GM12878 (cell line): Measurements from ENCODE around the gene FGFR2. TPM values are rescaled to one million over a fixed set of nuclear protein-coding genes. Genes with fewer than 3 reads are reported as not detected.

Source experiments
- ATAC-seq: fragments of 200-7000 bp; cut with Tn5 transposase; 3 replicates; pipeline ENCODE4 v1.9.1; 2020; ENCODE audit warnings: mild to moderate bottlenecking, moderate library complexity
- BruUV-seq: library from RNA; stranded (reverse); fragments of 400-500 nt; replicated peaks from 2 replicates; lab custom pipeline; 2021; lab: Mats Ljungman, UMichigan
- CTCF ChIA-PET: fragments of 300-600 bp; sonication (Branson Sonifier 250); formaldehyde crosslinking; extraction: SDS; loops from one replicate; lab custom pipeline; 2021; ENCODE audit warnings: inconsistent platforms; lab: Yijun Ruan, JAX
- POLR2A ChIA-PET: fragments of 350-600 bp; formaldehyde crosslinking; extraction: SDS; loops from one replicate; lab custom pipeline; 2021; ENCODE audit warnings: inconsistent platforms; lab: Charles Lee
- RAD21 ChIA-PET: fragments of 300-600 bp; sonication (Branson Sonifier 250); formaldehyde crosslinking; loops from one replicate; lab custom pipeline; 2023; ENCODE audit warnings: antibody characterized with exemption; ENCODE audit not compliant: unreplicated experiment; lab: Charles Lee
- SMC1A ChIA-PET: fragments of 300-600 bp; sonication (Branson Sonifier 250); formaldehyde crosslinking; loops from one replicate; lab custom pipeline; 2023; ENCODE audit not compliant: unreplicated experiment, uncharacterized antibody; lab: Charles Lee
- DNase-seq: peaks from one replicate; pipeline ENCODE4 v3.0.0-alpha.2; 2011; ENCODE audit warnings: low read depth, low spot score
- FAIRE-seq: peaks from 3 replicates; lab custom pipeline; 2011; peaks lifted over from hg19 to GRCh38; lab: Jason Lieb, UNC
- H2AFZ ChIP-seq: 2 replicates; pipeline ENCODE4 v1.6.0; 2011; ENCODE audit warnings: low read depth, low read length, control low read depth; ENCODE audit not compliant: control insufficient read depth
- H3K27ac ChIP-seq: 2 replicates; pipeline ENCODE4 v1.5.1; 2011; ENCODE audit warnings: control low read depth; ENCODE audit not compliant: control insufficient read depth, insufficient read depth
- H3K27me3 ChIP-seq, 2 experiments: replicated peaks in 1 of 2; 2 replicates each; pipeline versions ENCODE4 v1.6.0 to v1.6.1; 2011; ENCODE audit warnings: low read length in 1 of 2; ENCODE audit not compliant: control insufficient read depth in 2 of 2, insufficient read depth in 2 of 2
- H3K36me3 ChIP-seq, 2 experiments: 2 replicates each; pipeline ENCODE4 v1.5.1; 2011; ENCODE audit warnings: low read length in 1 of 2; ENCODE audit not compliant: control insufficient read depth in 2 of 2, insufficient read depth in 2 of 2
- H3K4me1 ChIP-seq: 2 replicates; pipeline ENCODE4 v1.6.1; 2011; ENCODE audit warnings: mild to moderate bottlenecking, low read length, moderate library complexity, mixed read lengths; ENCODE audit not compliant: control insufficient read depth, insufficient read depth
- H3K4me2 ChIP-seq: 2 replicates; pipeline ENCODE4 v1.6.0; 2011; ENCODE audit warnings: control low read depth; ENCODE audit not compliant: control insufficient read depth, insufficient read depth
- H3K4me3 ChIP-seq: fragments of 200-600 bp; sonication (generic); 2 replicates; pipeline ENCODE4 v1.5.1; 2016
- H3K79me2 ChIP-seq: 2 replicates; pipeline ENCODE4 v1.6.0; 2011; ENCODE audit warnings: low read length; ENCODE audit not compliant: control insufficient read depth, insufficient read depth
- H3K9ac ChIP-seq: 2 replicates; pipeline ENCODE4 v1.8.0; 2011; ENCODE audit warnings: low read length, control low read depth, mixed read lengths; ENCODE audit not compliant: control insufficient read depth, insufficient read depth
- H3K9me3 ChIP-seq: replicated peaks from 3 replicates; pipeline ENCODE4 v1.5.1; 2011; ENCODE audit warnings: mild to moderate bottlenecking, low read length; ENCODE audit not compliant: control insufficient read depth, insufficient read depth
- H4K20me1 ChIP-seq: 2 replicates; pipeline ENCODE4 v1.6.0; 2011; ENCODE audit not compliant: control insufficient read depth, insufficient read depth
- CHD1 ChIP-seq: IDR thresholded peaks from 2 replicates; pipeline ENCODE4 v1.6.1; 2012; ENCODE audit warnings: low read depth, low read length, improper control_type of control experiment
- CHD4 ChIP-seq: fragments of 200-600 bp; sonication (generic); IDR thresholded peaks from 2 replicates; pipeline ENCODE4 v1.6.1; 2016; ENCODE audit warnings: mild to moderate bottlenecking
- HDGF ChIP-seq: fragments of 450-650 bp; IDR thresholded peaks from 2 replicates; pipeline ENCODE4 v1.6.1; 2016; ENCODE audit warnings: antibody characterized with exemption
- MEF2A ChIP-seq: IDR thresholded peaks from 2 replicates; pipeline ENCODE4 v1.6.1; 2011; ENCODE audit warnings: low read depth, mild to moderate bottlenecking, low read length, moderate library complexity; ENCODE audit not compliant: insufficient read depth
- MYB ChIP-seq: fragments of 150-350 bp; IDR thresholded peaks from 2 replicates; pipeline ENCODE4 v1.6.1; 2014; ENCODE audit warnings: mild to moderate bottlenecking, low read depth, low read length, borderline replicate concordance
- MYC ChIP-seq: IDR thresholded peaks from 2 replicates; pipeline ENCODE4 v1.6.1; 2011; ENCODE audit warnings: mild to moderate bottlenecking, low read length, moderate library complexity, inconsistent platforms; ENCODE audit not compliant: insufficient read depth, insufficient replicate concordance, insufficient read length, severe bottlenecking
- POLR2AphosphoS5 ChIP-seq: IDR thresholded peaks from 2 replicates; pipeline ENCODE4 v1.6.1; 2011; ENCODE audit warnings: mild to moderate bottlenecking, low read length, inconsistent platforms
- SIN3A ChIP-seq: IDR thresholded peaks from 2 replicates; pipeline ENCODE4 v1.6.1; 2012; ENCODE audit warnings: low read depth, low read length, improper control_type of control experiment
- YBX1 ChIP-seq: fragments of 450-650 bp; IDR thresholded peaks from 2 replicates; pipeline ENCODE4 v1.6.1; 2016; ENCODE audit warnings: antibody characterized with exemption
- YY1 ChIP-seq: IDR thresholded peaks from 2 replicates; pipeline ENCODE4 v1.6.1; 2011; ENCODE audit warnings: low read depth, mild to moderate bottlenecking, low read length
- WGBS: methylation state at CpG from one replicate; pipeline ENCODE4 v1.1.6; 2016; ENCODE audit warnings: low lambda C conversion rate; ENCODE audit not compliant: insufficient replicate concordance, insufficient coverage; ENCODE audit errors: missing lambda C conversion rate; 5-methylcytosine and 5-hydroxymethylcytosine counted together
- in situ Hi-C: fragments of 300-500 bp; cut with MboI; formaldehyde crosslinking; loops from 9 replicates; pipeline ENCODE4 v1.14.3; 2018; ENCODE audit warnings: mixed read lengths
- intact Hi-C: fragments of 100-400 bp; cut with micrococcal nuclease; formaldehyde crosslinking; loops from one replicate; pipeline ENCODE4 v1.14.2; 2022; ENCODE audit not compliant: unreplicated experiment
- polyA plus RNA-seq, 11 experiments: library from polyadenylated mRNA; depleted of rRNA in 4 of 11; unstranded in 6 of 11; stranded (reverse) in 5 of 11; fragments of >200 nt; fragmentation: Nextera tagmentation in 4 of 11; fragmentation: Illumina TruSeq in 1 of 11; extraction: Ambion mirVana in 4 of 11; extraction: Trizol in 1 of 11; gene quantifications; 1 replicate in 1 of 11; 2 replicates in 10 of 11; pipeline versions ENCODE4 v1.2.1 to v1.2.3, GENCODE V29; 2011 to 2016; ENCODE audit warnings: inconsistent platforms in 2 of 11, missing spikeins in 2 of 11, low read depth in 1 of 11
- total RNA-seq, 4 experiments: library from RNA; depleted of rRNA in 3 of 4; stranded (reverse); fragments of >200 nt in 3 of 4; fragmentation: Illumina TruSeq in 1 of 4; extraction: Trizol in 1 of 4; gene quantifications; 2 replicates each; pipeline versions ENCODE4 v1.2.1 to v1.2.3, GENCODE V29; 2013 to 2021
- TF ChIP-seq, protein P1 (sequence below): fragments of 450-650 bp; conservative IDR thresholded peaks from 2 replicates; pipeline ENCODE4 v1.6.1; 2017; ENCODE audit warnings: mild to moderate bottlenecking, moderate library complexity
- TF ChIP-seq, protein P2 (sequence below): fragments of 450-650 bp; IDR thresholded peaks from 2 replicates; pipeline ENCODE4 v1.6.1; 2014; ENCODE audit warnings: mild to moderate bottlenecking
- TF ChIP-seq, protein P3 (sequence below): fragments of 450-650 bp; IDR thresholded peaks from 2 replicates; pipeline ENCODE4 v1.6.1; 2017; ENCODE audit warnings: mild to moderate bottlenecking, moderate library complexity
- TF ChIP-seq, protein P4 (sequence below): fragments of 150-350 bp; IDR thresholded peaks from 2 replicates; pipeline ENCODE4 v1.6.1; 2014; ENCODE audit warnings: mild to moderate bottlenecking, low read depth, low read length

FGFR2 gene
- total and polyA plus RNA-seq, 10 of the 15 experiments (the other 5 are each of a cell fraction or from before 2014, with no cell fraction given), result 0.04 to 0.15 TPM; not detected in 8

DNA sequence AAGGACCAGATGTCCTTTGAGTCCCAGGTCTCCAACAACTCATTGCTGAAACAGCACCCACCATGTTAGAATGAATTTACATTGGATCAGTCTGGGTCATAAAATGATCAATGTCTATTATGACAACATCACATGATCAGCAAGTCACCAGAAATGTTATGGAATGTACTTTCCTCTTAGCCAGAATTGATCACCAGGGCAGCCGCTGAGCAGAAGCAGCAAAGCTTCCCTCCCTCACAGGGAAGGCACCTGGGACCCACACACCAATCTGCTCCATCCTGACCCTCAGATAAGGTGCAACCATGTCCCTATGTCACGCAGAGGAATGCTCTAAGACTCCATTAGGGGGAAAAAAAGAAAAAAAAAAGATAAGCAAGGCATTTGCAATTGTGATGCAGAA lies 30.0 kb downstream of the FGFR2 start (continued):
- TF ChIP-seq, protein P1, sequence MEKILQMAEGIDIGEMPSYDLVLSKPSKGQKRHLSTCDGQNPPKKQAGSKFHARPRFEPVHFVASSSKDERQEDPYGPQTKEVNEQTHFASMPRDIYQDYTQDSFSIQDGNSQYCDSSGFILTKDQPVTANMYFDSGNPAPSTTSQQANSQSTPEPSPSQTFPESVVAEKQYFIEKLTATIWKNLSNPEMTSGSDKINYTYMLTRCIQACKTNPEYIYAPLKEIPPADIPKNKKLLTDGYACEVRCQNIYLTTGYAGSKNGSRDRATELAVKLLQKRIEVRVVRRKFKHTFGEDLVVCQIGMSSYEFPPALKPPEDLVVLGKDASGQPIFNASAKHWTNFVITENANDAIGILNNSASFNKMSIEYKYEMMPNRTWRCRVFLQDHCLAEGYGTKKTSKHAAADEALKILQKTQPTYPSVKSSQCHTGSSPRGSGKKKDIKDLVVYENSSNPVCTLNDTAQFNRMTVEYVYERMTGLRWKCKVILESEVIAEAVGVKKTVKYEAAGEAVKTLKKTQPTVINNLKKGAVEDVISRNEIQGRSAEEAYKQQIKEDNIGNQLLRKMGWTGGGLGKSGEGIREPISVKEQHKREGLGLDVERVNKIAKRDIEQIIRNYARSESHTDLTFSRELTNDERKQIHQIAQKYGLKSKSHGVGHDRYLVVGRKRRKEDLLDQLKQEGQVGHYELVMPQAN, result no peak
- no peak for TF ChIP-seq CHD1
- TF ChIP-seq MYC, result no peak

DNA sequence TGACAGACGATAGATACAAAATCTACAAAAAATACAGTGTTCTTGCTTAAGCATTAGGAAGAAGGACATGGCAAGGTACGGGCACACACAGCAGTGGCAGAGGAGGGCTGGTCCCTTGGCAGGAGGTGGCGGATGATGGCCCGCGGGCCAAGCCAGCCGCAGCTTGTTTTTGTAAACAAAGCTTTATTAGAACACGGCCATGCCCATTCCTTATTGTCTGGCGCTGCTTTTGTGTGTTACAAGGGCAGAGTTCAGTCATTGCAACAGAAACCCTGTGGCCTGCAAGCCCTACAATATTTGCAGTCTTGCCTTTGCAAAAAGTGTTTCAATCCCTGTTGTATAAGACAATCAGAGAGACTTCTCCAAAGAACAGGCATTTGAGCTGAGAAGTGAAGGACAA lies 30.7 kb downstream of the FGFR2 start:
- no peaks in the 10 kb centered on the region for H3K79me2 ChIP-seq
- intact Hi-C loops, result no loop called here
- H3K9me3 ChIP-seq, result no peaks in the 10 kb centered on the region
- no TSS peak for BruUV-seq
- CTCF ChIA-PET, result no interaction called here
- TF ChIP-seq, protein P2, sequence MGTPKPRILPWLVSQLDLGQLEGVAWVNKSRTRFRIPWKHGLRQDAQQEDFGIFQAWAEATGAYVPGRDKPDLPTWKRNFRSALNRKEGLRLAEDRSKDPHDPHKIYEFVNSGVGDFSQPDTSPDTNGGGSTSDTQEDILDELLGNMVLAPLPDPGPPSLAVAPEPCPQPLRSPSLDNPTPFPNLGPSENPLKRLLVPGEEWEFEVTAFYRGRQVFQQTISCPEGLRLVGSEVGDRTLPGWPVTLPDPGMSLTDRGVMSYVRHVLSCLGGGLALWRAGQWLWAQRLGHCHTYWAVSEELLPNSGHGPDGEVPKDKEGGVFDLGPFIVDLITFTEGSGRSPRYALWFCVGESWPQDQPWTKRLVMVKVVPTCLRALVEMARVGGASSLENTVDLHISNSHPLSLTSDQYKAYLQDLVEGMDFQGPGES, result no peak
- TF ChIP-seq YBX1, result no peak
- no peak for TF ChIP-seq POLR2AphosphoS5
- no peak for TF ChIP-seq MEF2A
- TF ChIP-seq HDGF, result no peak
- TF ChIP-seq SIN3A, result no peak
- TF ChIP-seq MYB, result no peak
- no peak for TF ChIP-seq YY1
- TF ChIP-seq, protein P3, sequence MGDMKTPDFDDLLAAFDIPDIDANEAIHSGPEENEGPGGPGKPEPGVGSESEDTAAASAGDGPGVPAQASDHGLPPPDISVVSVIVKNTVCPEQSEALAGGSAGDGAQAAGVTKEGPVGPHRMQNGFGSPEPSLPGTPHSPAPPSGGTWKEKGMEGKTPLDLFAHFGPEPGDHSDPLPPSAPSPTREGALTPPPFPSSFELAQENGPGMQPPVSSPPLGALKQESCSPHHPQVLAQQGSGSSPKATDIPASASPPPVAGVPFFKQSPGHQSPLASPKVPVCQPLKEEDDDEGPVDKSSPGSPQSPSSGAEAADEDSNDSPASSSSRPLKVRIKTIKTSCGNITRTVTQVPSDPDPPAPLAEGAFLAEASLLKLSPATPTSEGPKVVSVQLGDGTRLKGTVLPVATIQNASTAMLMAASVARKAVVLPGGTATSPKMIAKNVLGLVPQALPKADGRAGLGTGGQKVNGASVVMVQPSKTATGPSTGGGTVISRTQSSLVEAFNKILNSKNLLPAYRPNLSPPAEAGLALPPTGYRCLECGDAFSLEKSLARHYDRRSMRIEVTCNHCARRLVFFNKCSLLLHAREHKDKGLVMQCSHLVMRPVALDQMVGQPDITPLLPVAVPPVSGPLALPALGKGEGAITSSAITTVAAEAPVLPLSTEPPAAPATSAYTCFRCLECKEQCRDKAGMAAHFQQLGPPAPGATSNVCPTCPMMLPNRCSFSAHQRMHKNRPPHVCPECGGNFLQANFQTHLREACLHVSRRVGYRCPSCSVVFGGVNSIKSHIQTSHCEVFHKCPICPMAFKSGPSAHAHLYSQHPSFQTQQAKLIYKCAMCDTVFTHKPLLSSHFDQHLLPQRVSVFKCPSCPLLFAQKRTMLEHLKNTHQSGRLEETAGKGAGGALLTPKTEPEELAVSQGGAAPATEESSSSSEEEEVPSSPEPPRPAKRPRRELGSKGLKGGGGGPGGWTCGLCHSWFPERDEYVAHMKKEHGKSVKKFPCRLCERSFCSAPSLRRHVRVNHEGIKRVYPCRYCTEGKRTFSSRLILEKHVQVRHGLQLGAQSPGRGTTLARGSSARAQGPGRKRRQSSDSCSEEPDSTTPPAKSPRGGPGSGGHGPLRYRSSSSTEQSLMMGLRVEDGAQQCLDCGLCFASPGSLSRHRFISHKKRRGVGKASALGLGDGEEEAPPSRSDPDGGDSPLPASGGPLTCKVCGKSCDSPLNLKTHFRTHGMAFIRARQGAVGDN, result no peak
- TF ChIP-seq, protein P4, sequence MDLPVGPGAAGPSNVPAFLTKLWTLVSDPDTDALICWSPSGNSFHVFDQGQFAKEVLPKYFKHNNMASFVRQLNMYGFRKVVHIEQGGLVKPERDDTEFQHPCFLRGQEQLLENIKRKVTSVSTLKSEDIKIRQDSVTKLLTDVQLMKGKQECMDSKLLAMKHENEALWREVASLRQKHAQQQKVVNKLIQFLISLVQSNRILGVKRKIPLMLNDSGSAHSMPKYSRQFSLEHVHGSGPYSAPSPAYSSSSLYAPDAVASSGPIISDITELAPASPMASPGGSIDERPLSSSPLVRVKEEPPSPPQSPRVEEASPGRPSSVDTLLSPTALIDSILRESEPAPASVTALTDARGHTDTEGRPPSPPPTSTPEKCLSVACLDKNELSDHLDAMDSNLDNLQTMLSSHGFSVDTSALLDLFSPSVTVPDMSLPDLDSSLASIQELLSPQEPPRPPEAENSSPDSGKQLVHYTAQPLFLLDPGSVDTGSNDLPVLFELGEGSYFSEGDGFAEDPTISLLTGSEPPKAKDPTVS, result no peak
- TF ChIP-seq CHD4, result no peak
- TF ChIP-seq, all 136 proteins: peak for 0
- ChIA-PET RAD21 (no interaction called here), POLR2A (no interaction called here), SMC1A (no interaction called here)
- 62% methylated on average over 8 of the region's 8 CpGs for whole genome bisulfite sequencing
- FAIRE-seq, result no peak
- Histone ChIP-seq H4K20me1 (no peaks in the 10 kb centered on the region), H3K4me3 (no peak overlapping the region), H2AFZ (no peak overlapping the region), H3K36me3 (no peaks in the 10 kb centered on the region), H3K4me1 (no peaks in the 10 kb centered on the region), H3K27me3 (no peaks in the 10 kb centered on the region), H3K4me2 (no peak overlapping the region), H3K27ac (no peak overlapping the region), H3K9ac (no peak overlapping the region)
- ATAC-seq, result no peak
- in situ Hi-C loops, result no loop called here
- DNase-seq, result no peak
